ENCODE data around the gene TNPO1. TPM values are rescaled to one million over a fixed set of nuclear protein-coding genes. Genes with fewer than 3 reads are reported as not detected.

The TNPO1 gene
- total and polyA plus RNA-seq, 2 of the 13 experiments (the other 11 are each of a cell fraction or from before 2014, with no cell fraction given), result 26.7 to 123 TPM

GRCh38 chr5:72829707-72830106, 13.2 kb downstream of the TNPO1 start:
- H3K27ac ChIP-seq (ENCODE audit: extremely low read length, insufficient read depth, low read length), result no peak overlapping the region
- ATAC-seq (no peak), FAIRE-seq (no peak), DNase-seq (ENCODE audit: low spot score) (no peak)
- no peak overlapping the region for H3K4me3 ChIP-seq (replicated peaks in 1 of 3; ENCODE audit: insufficient read depth in 1 of 3, low read depth in 2 of 3, low read length in 3 of 3)
- in situ Hi-C loops (cut with HindIII; ENCODE audit: extremely low pct_ligation_motif_present, low pct_unique_long_range_greater_than_20kb), result no loop called here
- no peaks in the 10 kb centered on the region for H3K4me1 ChIP-seq (ENCODE audit: insufficient read depth, low read length)
- no peak overlapping the region for H3K4me2 ChIP-seq (ENCODE audit: low read depth, low read length)
- no peaks in the 10 kb centered on the region for H4K20me1 ChIP-seq (ENCODE audit: insufficient read depth, low read length)
- no peak overlapping the region for H3K9ac ChIP-seq (ENCODE audit: insufficient read depth, low read depth, low read length)
- ChIA-PET CTCF (ENCODE audit: low intra/inter-chr PET ratio, low total read pairs) (no interaction called here), POLR2A (no interaction called here)
- H3K36me3 ChIP-seq (replicated peaks in 1 of 2; ENCODE audit: control insufficient read depth in 1 of 2, insufficient read depth in 2 of 2, low read length in 2 of 2), result no peaks in the 10 kb centered on the region
- intact Hi-C loops (cut with micrococcal nuclease; ENCODE audit: unreplicated experiment), result no loop called here
- no peak for TF ChIP-seq ZNF607 (CRISPR knock-in tag; IDR thresholded peaks at IDR 0.05; ENCODE audit: borderline replicate concordance)
- no peak for TF ChIP-seq GABPA (IDR thresholded peaks at IDR 0.05; ENCODE audit: low read depth, low read length)
- no peak for TF ChIP-seq GABPA (CRISPR knock-in tag; IDR thresholded peaks at IDR 0.05; ENCODE audit: low read depth)
- no peak for TF ChIP-seq ZFP41 (CRISPR knock-in tag; IDR thresholded peaks at IDR 0.05; ENCODE audit: borderline replicate concordance)
- TF ChIP-seq HNRNPH1 (optimal IDR thresholded peaks at IDR 0.05; ENCODE audit: low read depth, low read length), result no peak
- TF ChIP-seq ZNF225 (CRISPR knock-in tag; IDR thresholded peaks at IDR 0.05), result no peak
- no peak for TF ChIP-seq CREB3 (CRISPR knock-in tag; IDR thresholded peaks at IDR 0.05)
- no peak for TF ChIP-seq RARA (CRISPR knock-in tag; IDR thresholded peaks at IDR 0.05)
- no peak for TF ChIP-seq NFATC3 (CRISPR knock-in tag; IDR thresholded peaks at IDR 0.05)
- TF ChIP-seq TIGD3 (CRISPR knock-in tag; IDR thresholded peaks at IDR 0.05; ENCODE audit: borderline replicate concordance), result no peak
- TF ChIP-seq MAX (IDR thresholded peaks at IDR 0.05), result no peak
- TF ChIP-seq ZFP82 (CRISPR knock-in tag; IDR thresholded peaks at IDR 0.05; ENCODE audit: borderline replicate concordance), result no peak
- no peak for TF ChIP-seq ZNF616 (CRISPR knock-in tag; IDR thresholded peaks at IDR 0.05; ENCODE audit: low read depth)
- no peak for TF ChIP-seq RORA (CRISPR knock-in tag; IDR thresholded peaks at IDR 0.05)
- no peak for TF ChIP-seq GMEB1 (CRISPR knock-in tag; IDR thresholded peaks at IDR 0.05; ENCODE audit: borderline replicate concordance)
- no peak for TF ChIP-seq E2F2 (CRISPR knock-in tag; IDR thresholded peaks at IDR 0.05; ENCODE audit: borderline replicate concordance)
- no peak for TF ChIP-seq ZC3H4 (CRISPR knock-in tag; IDR thresholded peaks at IDR 0.05; ENCODE audit: borderline replicate concordance)
- TF ChIP-seq ZNF576 (CRISPR knock-in tag; IDR thresholded peaks at IDR 0.05), result no peak
- TF ChIP-seq JUNB (CRISPR knock-in tag; IDR thresholded peaks at IDR 0.05; ENCODE audit: borderline replicate concordance), result no peak
- no peak for TF ChIP-seq KDM1A (CRISPR knock-in tag; IDR thresholded peaks at IDR 0.05)
- no peak for TF ChIP-seq SYNCRIP (IDR thresholded peaks at IDR 0.05; ENCODE audit: insufficient read depth, low read depth, low read length)
- H3K27me3 ChIP-seq (ENCODE audit: control insufficient read depth in 1 of 2, insufficient read depth in 2 of 2, low read length in 2 of 2), result no peaks in the 10 kb centered on the region
- no TSS peak for BruUV-seq (replicated peaks)
- no peaks in the 10 kb centered on the region for H3K79me2 ChIP-seq (ENCODE audit: insufficient read depth, low read length)
- H2AFZ ChIP-seq (ENCODE audit: low read length), result no peak overlapping the region
- no peaks in the 10 kb centered on the region for H3K9me3 ChIP-seq (ENCODE audit: low read length)
